ENCODE measurements around the gene ABR.

DNA sequence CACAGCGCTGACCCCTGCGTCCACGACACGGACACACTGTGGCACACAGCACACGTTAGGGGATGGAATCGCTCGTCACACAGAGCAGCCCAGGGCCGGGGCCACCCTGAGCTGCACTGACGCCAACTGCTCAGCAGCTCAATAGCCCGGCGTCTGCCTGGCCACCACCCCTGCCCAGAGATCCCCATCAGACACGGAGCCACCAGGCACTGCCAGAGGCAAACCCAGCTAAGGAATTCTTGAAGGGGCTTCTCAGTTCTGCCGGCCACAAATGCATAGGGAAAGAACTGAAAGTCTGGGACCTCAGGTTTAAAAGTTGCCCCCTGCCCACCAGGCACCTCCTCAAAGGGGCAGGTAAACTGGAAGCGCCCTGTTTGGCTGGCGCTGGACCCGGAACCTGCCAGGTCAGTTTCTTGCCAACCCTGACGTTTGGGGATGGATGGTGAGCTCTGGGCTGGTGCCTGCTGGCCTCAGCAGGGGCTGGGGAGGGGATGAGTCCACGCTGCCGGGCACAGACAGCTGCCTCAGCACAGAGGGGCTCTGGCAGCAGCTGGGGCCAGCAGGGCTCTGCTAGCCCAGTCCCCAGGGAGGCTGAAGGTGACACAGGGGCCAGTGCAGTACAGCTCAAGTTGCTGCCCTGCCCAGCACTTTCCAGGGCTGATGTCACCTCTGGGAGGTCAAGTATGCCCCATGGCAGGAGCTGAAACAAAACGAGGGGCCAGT, 149.7 kb downstream of the ABR start:
- TF ChIP-seq GABPA (IDR thresholded peaks at IDR 0.05 in 1 of 2, conservative IDR thresholded peaks at IDR 0.05 in 1 of 2) (no peak), TAF1 (conservative IDR thresholded peaks at IDR 0.05) (no peak), SP1 (IDR thresholded peaks at IDR 0.05) (no peak), JUND (IDR thresholded peaks at IDR 0.05) (no peak), EGR1 (IDR thresholded peaks at IDR 0.05; ENCODE audit: low read depth in 2 of 2) (no peak), HNF4G (IDR thresholded peaks at IDR 0.05) (no peak), RXRA (IDR thresholded peaks at IDR 0.05) (no peak)
- TF ChIP-seq, protein P1, sequence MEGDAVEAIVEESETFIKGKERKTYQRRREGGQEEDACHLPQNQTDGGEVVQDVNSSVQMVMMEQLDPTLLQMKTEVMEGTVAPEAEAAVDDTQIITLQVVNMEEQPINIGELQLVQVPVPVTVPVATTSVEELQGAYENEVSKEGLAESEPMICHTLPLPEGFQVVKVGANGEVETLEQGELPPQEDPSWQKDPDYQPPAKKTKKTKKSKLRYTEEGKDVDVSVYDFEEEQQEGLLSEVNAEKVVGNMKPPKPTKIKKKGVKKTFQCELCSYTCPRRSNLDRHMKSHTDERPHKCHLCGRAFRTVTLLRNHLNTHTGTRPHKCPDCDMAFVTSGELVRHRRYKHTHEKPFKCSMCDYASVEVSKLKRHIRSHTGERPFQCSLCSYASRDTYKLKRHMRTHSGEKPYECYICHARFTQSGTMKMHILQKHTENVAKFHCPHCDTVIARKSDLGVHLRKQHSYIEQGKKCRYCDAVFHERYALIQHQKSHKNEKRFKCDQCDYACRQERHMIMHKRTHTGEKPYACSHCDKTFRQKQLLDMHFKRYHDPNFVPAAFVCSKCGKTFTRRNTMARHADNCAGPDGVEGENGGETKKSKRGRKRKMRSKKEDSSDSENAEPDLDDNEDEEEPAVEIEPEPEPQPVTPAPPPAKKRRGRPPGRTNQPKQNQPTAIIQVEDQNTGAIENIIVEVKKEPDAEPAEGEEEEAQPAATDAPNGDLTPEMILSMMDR (IDR thresholded peaks at IDR 0.05; ENCODE audit: low read depth, low read length, missing input control) = no peak
- TF ChIP-seq, protein P2, sequence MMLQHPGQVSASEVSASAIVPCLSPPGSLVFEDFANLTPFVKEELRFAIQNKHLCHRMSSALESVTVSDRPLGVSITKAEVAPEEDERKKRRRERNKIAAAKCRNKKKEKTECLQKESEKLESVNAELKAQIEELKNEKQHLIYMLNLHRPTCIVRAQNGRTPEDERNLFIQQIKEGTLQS (IDR thresholded peaks at IDR 0.05) = no peak

Measured in liver (tissue), 3 donors.